Coronary artery (tissue), 2 donors: ENCODE measurements around the gene GPT2.
A peak's percentile ranks its signal among the peaks of the same experiment; 100 is the strongest.

ENCODE experiments used
- DNase-seq: peaks from one replicate; pipeline ENCODE4 v3.0.0-alpha.2; 2017; ENCODE audit warnings: low spot score
- H3K27ac ChIP-seq, 2 donors: fragments of 200-600 bp; sonication (generic); one replicate each; pipeline ENCODE4 v1.5.1; 2016 to 2019
- H3K4me3 ChIP-seq: fragments of 200-600 bp; sonication (generic); 2 replicates; pipeline ENCODE4 v1.5.1; 2016; ENCODE audit warnings: mild to moderate bottlenecking, moderate library complexity
- TF ChIP-seq, protein P1 (sequence below): fragments of 200-600 bp; sonication (generic); IDR thresholded peaks from one replicate; pipeline ENCODE4 v1.5.1; 2019; ENCODE audit warnings: antibody characterized with exemption

Gene GPT2

DNA sequence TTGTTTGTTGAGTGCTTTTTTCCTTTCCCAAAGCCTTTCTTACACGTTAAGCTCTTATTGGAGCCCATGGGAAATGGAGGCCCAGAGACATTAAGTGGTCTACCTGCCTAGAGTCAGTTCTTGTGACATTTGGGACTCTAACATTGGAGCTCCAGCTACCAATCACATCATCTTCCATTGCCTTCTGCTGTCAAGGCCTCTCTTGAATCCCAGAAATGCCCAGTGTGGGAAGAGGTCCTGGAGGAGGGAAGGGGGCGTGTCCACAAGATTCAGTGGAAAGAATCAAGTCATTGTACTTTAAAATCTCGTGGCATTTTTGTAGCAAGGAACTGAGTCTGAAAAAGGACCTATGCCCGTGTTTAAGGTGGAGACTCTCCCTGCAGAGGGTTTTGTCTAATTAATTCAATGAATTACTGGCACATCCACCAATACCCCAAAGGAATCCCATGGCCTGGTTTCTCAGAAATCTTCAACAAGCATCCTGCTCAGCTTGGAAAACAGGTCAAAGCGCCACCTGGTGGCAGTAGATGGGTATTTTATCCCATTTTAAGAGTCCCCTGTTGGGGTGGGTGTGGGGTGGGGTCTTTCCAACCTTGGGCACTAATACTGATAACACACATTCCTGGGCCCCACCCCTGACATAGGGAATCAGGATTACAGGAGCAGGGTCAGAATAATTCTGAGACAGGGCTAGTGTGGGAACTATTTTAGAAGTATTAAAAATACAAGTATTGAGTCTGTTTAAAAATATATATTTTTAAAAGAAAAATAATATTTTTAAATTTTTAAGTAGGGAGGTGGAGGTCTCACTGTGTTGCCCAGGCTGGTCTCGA lies 24.6 kb downstream of the GPT2 start:
- no peak overlapping the region for H3K4me3 ChIP-seq
- DNase-seq: no peak
- H3K27ac ChIP-seq: no peak overlapping the region
- TF ChIP-seq, protein P1, sequence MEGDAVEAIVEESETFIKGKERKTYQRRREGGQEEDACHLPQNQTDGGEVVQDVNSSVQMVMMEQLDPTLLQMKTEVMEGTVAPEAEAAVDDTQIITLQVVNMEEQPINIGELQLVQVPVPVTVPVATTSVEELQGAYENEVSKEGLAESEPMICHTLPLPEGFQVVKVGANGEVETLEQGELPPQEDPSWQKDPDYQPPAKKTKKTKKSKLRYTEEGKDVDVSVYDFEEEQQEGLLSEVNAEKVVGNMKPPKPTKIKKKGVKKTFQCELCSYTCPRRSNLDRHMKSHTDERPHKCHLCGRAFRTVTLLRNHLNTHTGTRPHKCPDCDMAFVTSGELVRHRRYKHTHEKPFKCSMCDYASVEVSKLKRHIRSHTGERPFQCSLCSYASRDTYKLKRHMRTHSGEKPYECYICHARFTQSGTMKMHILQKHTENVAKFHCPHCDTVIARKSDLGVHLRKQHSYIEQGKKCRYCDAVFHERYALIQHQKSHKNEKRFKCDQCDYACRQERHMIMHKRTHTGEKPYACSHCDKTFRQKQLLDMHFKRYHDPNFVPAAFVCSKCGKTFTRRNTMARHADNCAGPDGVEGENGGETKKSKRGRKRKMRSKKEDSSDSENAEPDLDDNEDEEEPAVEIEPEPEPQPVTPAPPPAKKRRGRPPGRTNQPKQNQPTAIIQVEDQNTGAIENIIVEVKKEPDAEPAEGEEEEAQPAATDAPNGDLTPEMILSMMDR: peak; percentile 71

DNA sequence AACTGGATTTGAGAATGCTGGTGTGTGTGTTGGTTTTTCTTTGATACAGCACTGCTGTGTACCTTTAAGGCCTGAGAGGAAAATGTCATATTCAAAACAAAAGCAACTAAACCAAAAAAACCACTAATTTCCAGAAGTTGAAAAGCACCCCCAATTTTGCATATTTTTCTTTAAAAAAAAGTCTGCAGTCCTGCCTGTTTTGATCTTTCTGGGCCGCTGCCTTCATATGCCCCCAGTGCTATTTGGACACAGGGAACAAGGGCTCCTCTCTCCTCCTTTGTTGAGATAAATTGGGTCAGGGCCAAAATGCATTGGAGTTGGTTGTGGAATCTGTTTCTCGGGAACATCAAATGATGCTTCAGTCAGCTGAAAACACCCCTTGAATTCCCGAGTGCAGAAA lies 26.9 kb downstream of the GPT2 start:
- Histone ChIP-seq H3K27ac (no peak overlapping the region), H3K4me3 (no peak overlapping the region)
- DNase-seq: no peak
- TF ChIP-seq, protein P1: no peak

DNA sequence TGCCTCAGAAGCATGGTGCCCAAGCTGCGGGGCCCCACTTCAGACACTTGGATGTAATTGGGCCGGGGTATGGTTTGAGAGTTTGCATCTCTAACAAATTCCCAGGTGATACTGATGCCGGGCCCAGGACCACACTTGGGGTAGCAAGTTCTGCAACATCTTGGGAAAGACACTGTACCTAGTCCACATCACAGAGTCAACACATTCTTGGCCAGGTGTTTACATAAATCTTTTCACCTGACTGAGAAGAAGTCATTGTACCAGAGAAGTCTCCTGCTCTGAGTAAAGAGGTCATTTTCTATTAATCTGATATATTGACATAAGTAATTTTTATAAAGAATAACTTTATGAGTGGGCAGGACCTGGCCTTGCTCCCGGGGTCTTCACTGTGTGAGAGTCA lies 27.5 kb downstream of the GPT2 start:
- no peak overlapping the region for H3K27ac ChIP-seq

DNA sequence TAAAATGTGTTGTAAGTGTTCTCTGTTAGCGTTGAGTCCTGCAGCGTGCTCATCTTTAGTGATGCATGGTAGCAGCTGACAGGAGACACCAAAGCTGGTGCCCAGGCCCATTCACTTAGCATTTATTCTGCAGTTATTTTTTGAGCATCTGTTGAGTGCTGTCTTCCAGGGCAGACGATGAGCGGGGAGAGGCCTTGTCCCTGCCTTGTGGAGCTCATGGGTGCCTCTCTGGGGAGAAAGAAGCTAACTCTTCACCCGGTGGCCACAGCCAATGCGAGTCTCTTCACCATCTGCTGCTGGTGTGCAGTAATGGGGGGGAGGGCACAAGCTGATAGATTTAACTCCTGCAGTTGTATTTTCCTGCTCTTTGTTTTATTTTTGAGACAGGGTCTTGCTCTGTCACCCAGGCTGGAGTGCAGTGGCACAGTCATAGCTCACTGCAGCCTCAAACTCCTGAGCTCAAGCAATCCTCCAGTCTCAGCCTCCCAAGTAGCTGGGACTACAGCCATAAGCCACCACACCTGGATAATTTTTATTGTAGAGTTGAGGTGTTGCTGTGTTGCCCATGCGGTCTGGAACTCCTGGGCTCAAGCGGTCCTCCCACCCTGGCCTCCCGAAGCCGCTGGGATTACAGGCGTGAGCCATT lies 30.5 kb downstream of the GPT2 start:
- Histone ChIP-seq H3K27ac (no peak overlapping the region), H3K4me3 (no peak overlapping the region)
- TF ChIP-seq, protein P1: no peak
- no peak for DNase-seq

More for the DNA sequence above, 27.5 kb downstream of the GPT2 start:
- H3K4me3 ChIP-seq: no peak overlapping the region
- TF ChIP-seq, protein P1: no peak
- DNase-seq: no peak

DNA sequence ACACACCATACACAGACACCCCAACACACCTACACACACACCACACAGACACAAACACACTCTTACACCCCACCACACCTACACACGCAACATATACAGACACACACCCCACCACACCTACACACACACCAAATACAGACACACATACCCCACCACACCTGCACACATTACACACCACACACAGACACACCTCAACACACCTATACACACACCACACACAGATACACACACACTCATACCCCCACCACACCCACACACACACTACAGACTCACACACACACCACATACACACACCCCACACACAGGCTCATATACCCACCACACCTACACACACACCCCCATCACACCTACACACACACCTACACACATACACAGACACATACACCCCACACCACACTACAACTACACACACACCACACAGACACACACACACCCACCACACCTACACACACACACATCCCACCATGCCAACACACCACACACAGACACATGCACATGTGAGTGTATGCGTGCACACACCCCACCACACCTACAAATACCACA lies 31.4 kb downstream of the GPT2 start:
- TF ChIP-seq, protein P1: no peak

DNA sequence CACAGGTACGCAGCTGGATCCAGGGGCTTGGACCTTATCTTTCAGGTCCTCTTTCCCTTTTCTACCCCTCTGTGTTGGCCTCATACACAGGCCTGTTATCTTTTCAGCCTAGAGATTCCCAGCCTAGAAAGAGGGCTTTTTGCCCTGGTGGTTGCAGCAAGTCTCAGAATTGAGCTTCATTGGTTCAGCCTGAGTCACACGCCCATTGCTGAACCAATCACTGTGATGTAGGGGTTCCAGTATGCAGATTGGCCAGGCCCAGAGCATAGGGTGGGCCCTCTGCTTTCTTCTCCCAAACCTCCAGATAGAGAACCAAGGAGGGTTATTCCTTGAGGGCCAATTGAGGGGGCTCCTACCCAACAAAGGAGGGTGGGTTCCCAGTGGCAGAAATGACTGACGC lies 32.8 kb downstream of the GPT2 start:
- TF ChIP-seq, protein P1: no peak
- Histone ChIP-seq H3K27ac (no peak overlapping the region), H3K4me3 (no peak overlapping the region)
- no peak for DNase-seq

More for the DNA sequence above, 31.4 kb downstream of the GPT2 start:
- Histone ChIP-seq H3K27ac (no peak overlapping the region), H3K4me3 (no peak overlapping the region)
- DNase-seq: no peak
